RWPE1 (cell line): ENCODE results near the gene SAC3D1.

ENCODE experiments used
- CTCF ChIA-PET: fragments of 350-600 bp; sonication (Branson Sonifier 250); formaldehyde crosslinking; extraction: SDS; loops from one replicate; lab custom pipeline; 2021; lab: Yijun Ruan, JAX
- POLR2A ChIA-PET: fragments of 400-600 bp; formaldehyde crosslinking; extraction: SDS; loops from one replicate; lab custom pipeline; 2020; ENCODE audit warnings: antibody characterized with exemption; ENCODE audit not compliant: low non-redundant PET; lab: Yijun Ruan, JAX
- DNase-seq: peaks from one replicate; pipeline ENCODE4 v3.0.0; 2012; ENCODE audit warnings: low spot score
- H3K27ac ChIP-seq: fragments of 450-650 bp; 2 replicates; pipeline ENCODE4 v1.5.1; 2017
- TF ChIP-seq, protein P1 (sequence below): fragments of 450-650 bp; conservative IDR thresholded peaks from 2 replicates; pipeline ENCODE4 v1.5.1; 2017; ENCODE audit warnings: low read depth, mild to moderate bottlenecking

SAC3D1 gene

DNA sequence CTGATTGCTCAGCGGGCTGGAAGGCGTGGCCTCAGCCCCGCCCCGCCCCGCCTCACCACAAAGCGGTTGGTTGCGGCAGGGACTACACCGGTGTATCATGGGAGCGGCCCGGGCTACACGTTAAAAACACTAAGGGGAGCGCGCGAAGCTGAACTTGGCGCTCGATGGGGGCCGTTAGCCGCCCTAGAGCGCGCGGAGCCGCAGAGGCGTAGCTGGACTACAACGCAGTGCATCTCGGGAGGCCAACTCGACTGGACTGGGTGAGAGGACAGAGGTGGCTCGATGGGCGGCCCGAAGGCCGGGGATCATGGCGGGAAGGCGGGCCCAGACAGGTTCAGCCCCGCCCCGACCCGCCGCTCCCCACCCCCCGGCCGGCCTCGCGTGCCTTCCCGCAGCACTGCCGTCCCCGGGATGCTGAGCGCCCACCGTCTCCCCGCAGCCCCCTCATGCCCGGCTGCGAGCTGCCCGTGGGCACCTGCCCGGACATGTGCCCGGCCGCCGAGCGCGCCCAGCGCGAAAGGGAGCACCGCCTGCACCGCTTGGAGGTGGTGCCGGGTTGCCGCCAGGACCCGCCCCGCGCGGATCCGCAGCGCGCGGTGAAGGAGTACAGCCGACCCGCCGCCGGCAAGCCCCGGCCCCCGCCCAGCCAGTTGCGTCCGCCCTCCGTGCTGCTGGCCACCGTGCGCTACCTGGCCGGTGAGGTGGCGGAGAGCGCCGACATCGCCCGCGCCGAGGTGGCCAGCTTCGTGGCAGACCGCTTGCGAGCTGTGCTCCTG, at the start of gene SAC3D1:
TSS of gene SAC3D1 (plus strand) at position 364 of the 776 bp plus-strand sequence. CDS start at position 447, 83 bp downstream.
- peak within 1 kb of the TSS; percentile 97 for H3K27ac ChIP-seq
- ChIA-PET CTCF (interaction anchor here (0.6 to 1.4 kb wide), 6 partner anchors 13 to 154 kb away, joined by 3 to 4 read pairs (median 4); partner anchors contain the start of gene ARL2), POLR2A (interaction anchor here (0.5 to 0.6 kb wide), 4 partner anchors 21 to 292 kb away, joined by 3 to 8 read pairs (median 4); no protein-coding TSS in a partner anchor)
- TF ChIP-seq, protein P1, sequence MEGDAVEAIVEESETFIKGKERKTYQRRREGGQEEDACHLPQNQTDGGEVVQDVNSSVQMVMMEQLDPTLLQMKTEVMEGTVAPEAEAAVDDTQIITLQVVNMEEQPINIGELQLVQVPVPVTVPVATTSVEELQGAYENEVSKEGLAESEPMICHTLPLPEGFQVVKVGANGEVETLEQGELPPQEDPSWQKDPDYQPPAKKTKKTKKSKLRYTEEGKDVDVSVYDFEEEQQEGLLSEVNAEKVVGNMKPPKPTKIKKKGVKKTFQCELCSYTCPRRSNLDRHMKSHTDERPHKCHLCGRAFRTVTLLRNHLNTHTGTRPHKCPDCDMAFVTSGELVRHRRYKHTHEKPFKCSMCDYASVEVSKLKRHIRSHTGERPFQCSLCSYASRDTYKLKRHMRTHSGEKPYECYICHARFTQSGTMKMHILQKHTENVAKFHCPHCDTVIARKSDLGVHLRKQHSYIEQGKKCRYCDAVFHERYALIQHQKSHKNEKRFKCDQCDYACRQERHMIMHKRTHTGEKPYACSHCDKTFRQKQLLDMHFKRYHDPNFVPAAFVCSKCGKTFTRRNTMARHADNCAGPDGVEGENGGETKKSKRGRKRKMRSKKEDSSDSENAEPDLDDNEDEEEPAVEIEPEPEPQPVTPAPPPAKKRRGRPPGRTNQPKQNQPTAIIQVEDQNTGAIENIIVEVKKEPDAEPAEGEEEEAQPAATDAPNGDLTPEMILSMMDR, result no peak
- peak; percentile 97 for DNase-seq

DNA sequence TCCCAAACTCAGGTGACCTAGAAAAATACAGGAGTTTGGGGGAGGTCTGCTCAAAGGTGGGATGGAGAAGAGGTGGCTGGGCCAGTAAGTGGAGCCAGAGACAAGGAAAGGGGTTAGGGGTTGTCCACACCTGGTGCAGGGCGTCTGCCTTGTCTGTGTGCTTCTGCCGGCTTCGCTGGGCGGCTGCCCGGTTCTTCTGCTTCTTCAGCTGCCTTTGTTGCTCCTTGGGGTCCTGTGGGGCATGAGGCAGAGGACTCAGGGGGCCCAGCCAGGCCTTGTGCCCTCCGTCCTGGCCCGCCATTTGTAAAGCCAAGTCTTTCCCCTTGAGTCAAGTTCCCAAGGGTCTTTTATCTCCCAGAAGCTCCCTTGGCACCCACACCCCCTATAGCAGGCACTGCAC, 46.7 kb upstream of the SAC3D1 start:
- POLR2A ChIA-PET, result no interaction called here
- DNase-seq, result no peak
- CTCF ChIA-PET, result interaction anchor here (0.7 kb wide), 1 partner anchor 78 kb away, joined by 3 read pairs; no protein-coding TSS in a partner anchor
- TF ChIP-seq, protein P1, result no peak
- H3K27ac ChIP-seq, result no peak overlapping the region

DNA sequence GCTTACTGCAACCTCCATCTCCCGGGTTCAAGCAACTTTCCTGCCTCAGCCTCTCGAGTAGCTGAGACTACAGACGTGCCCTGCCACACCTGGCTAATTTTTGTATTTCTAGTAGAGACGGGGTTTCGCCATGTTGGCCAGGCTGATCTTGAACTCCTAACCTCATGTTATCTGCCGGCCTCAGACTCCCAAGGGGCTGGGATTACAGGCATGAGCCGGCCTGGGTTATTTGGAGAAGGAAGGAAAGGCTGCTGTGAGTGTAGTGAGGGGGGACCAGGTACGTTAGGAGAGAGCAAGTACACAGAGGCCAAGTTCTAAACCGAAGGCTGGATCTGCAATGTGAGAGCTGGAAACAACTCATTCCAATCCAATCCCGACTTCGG, 44.7 kb upstream of the SAC3D1 start:
- CTCF ChIA-PET, result interaction anchor here (0.5 to 2.0 kb wide), 6 partner anchors 11 to 186 kb away, joined by 3 to 6 read pairs (median 4); partner anchors contain the start of gene ARL2
- DNase-seq, result no peak
- POLR2A ChIA-PET, result interaction anchor here (0.6 kb wide), 1 partner anchor 101 kb away, joined by 3 read pairs; no protein-coding TSS in a partner anchor
- TF ChIP-seq, protein P1, result no peak
- peak overlapping the region; percentile 59 for H3K27ac ChIP-seq

DNA sequence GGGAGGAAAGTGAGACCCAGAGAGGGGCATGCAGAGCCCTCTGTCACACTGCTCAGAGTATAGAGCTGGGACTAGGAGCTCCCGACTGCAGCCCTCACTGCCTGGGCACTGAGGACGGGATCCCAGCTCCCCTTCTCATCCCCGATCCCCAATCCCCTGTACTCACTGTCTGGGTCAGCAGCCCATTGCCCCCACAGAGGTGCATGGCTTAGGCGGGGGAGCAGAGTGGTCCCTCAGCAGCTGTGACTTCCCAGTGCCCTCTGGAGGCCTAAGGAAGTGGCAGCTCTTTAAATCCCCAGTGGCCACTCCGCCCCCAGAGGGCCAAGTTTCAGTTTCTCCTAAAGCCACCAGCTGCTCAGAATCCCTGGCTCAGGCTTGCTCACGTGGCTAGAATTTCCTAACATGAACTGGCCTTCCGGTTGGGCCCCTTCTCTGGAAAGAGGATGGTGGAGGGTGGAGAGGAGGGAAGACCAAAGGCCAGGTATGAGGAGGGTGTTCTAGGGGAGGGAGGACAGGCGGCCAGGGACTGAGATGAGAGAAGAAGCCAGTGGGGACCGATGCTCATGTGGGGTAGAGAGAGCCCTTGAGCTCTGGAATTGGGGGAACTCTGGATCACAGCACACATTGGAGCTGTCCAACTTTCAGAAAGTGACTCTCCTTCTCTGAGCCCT, 44.2 kb upstream of the SAC3D1 start, which contains the start of gene BATF2:
TSS of gene BATF2 (minus strand) at position 262 of the 671 bp plus-strand sequence. CDS start at position 205, 57 bp downstream.
- TF ChIP-seq, protein P1, result no peak
- H3K27ac ChIP-seq, result peak within 1 kb of the TSS; percentile 59
- DNase-seq, result peak; percentile 60
- ChIA-PET CTCF (interaction anchor here (0.5 to 2.0 kb wide), 6 partner anchors 11 to 185 kb away, joined by 3 to 6 read pairs (median 4); partner anchors contain the start of gene ARL2), POLR2A (interaction anchor here (0.6 kb wide), 1 partner anchor 101 kb away, joined by 3 read pairs; no protein-coding TSS in a partner anchor)

DNA sequence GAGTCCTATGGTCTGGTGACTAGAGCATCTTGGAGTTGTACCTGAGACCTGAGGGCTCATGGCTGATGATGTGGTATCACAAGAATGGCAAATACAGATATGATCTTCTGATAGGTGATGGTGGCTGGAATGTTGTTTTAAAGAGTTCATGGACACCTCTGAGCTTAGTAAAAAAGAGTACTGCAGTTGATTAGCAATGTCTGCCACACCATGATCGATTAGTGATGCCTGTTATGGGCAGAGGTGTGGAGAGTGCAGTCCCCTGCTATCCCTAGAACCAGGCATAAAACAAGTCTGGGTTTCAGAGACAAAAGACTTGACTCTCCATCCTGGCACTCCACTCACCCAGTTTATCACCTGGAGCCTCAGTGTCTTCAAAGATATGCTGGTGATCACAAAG, 42.9 kb upstream of the SAC3D1 start:
- no peak for DNase-seq
- POLR2A ChIA-PET, result interaction anchor here (0.7 kb wide), 1 partner anchor 124 kb away, joined by 3 read pairs; the partner anchor contains the start of gene FAU
- no peak overlapping the region for H3K27ac ChIP-seq
- TF ChIP-seq, protein P1, result no peak
- CTCF ChIA-PET, result interaction anchor here (0.6 to 2.0 kb wide), 3 partner anchors 16 to 154 kb away, joined by 3 to 6 read pairs (median 3); partner anchors contain the start of genes ARL2 and CDC42BPG
